GM12872 (cell line): Measurements from ENCODE around the gene USP24.

Experiments
- CTCF ChIP-seq: IDR thresholded peaks from 3 replicates; pipeline ENCODE4 v1.5.1; 2011; ENCODE audit warnings: low read depth, mild to moderate bottlenecking, low read length, moderate library complexity; ENCODE audit not compliant: insufficient read depth

The USP24 gene

GRCh38 chr1:55107101-55107500, 108.1 kb downstream of the USP24 start:
- no peak for TF ChIP-seq CTCF

GRCh38 chr1:55103891-55104290, 111.3 kb downstream of the USP24 start:
- no peak for TF ChIP-seq CTCF

DNA sequence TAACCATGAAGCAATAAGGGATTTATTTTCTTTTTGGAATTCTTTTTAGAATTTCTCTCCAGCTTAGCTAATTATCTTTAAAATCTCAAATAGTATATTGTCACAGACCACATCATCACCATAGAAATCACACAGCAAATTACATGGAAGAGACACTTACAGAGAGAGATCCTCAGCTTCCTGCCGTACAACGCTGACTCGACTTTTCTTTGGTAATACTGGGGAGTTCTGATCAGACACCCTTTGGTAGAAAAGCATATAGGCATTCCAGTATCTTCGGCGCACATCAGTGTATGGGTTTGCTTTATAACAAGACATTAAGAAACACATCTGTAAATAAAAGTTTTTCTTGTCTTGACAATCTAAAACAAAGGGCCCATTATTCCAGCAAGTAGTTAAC, 120.1 kb downstream of the USP24 start:
- TF ChIP-seq CTCF: no peak

- no peak for TF ChIP-seq CTCF
Measured at GRCh38 chr1:55092475-55092874, 122.7 kb downstream of the USP24 start.

DNA sequence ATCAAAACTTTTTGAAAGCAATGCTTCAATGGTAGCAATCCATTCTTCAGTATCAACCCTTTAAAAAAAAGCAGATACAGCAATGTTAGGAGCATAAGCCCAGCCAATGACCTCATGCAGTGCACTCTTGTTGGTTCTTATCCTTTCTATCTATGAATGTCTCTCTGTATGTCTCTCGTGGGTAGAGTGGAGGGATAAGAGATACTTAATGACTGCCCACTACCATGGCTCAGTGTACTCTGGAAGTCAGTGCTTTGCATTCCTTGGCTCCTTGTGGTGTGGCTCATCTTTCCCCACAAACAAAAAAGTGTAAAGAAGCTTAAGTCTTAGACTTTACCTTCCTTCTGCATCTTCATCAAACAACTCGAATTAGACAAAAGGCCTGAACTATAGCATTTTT, 125.5 kb downstream of the USP24 start:
- no peak for TF ChIP-seq CTCF

- no peak for TF ChIP-seq CTCF
Measured at GRCh38 chr1:55088413-55088812, 126.8 kb downstream of the USP24 start.

GRCh38 chr1:55087439-55087838, 127.7 kb downstream of the USP24 start:
- TF ChIP-seq CTCF: no peak

GRCh38 chr1:55084257-55084656, 130.9 kb downstream of the USP24 start:
- no peak for TF ChIP-seq CTCF
